B cell (primary cell): Measurements from ENCODE around the gene CHTOP. TPM values are rescaled to one million over a fixed set of nuclear protein-coding genes. Genes with fewer than 3 reads are reported as not detected.

Source experiments
- ATAC-seq: fragments of 200-7000 bp; cut with Tn5 transposase; one replicate; pipeline ENCODE4 v1.10.0; 2021; ENCODE audit warnings: low read depth, mild to moderate bottlenecking, moderate number of reproducible peaks, moderate library complexity
- CTCF ChIA-PET: fragments of 350-600 bp; sonication (Branson Sonifier 250); formaldehyde crosslinking; loops from one replicate; lab custom pipeline; 2021; ENCODE audit warnings: antibody characterized with exemption, inconsistent platforms; lab: Charles Lee
- POLR2A ChIA-PET: fragments of 350-600 bp; sonication (Branson Sonifier 250); formaldehyde crosslinking; loops from one replicate; lab custom pipeline; 2021; ENCODE audit warnings: antibody characterized with exemption; lab: Charles Lee
- DNase-seq: peaks from one replicate; pipeline ENCODE4 v3.0.0; 2013
- H2AFZ ChIP-seq: 2 replicates; pipeline ENCODE4 v1.6.1; 2012; ENCODE audit warnings: mild to moderate bottlenecking, low read depth, low read length; ENCODE audit not compliant: insufficient read depth, poor library complexity, severe bottlenecking
- H3K27ac ChIP-seq, 2 donors: 1 replicate in 1 of 2; 2 replicates in 1 of 2; pipeline ENCODE4 v1.5.1; 2012 to 2013; ENCODE audit warnings: low read length in 2 of 2, mild to moderate bottlenecking in 2 of 2, moderate library complexity in 1 of 2
- H3K27me3 ChIP-seq, 4 experiments: fragments of 200-600 bp in 1 of 4; sonication (generic) in 1 of 4; replicated peaks in 1 of 4; 1 replicate in 2 of 4; 2 replicates in 2 of 4; pipeline versions ENCODE4 v1.6.1 to v1.7.0; 2013 to 2016; ENCODE audit warnings: low read length in 3 of 4, mild to moderate bottlenecking in 2 of 4, mixed read lengths in 1 of 4, moderate library complexity in 1 of 4; ENCODE audit not compliant: insufficient read depth in 4 of 4, control insufficient read depth in 3 of 4; ENCODE audit errors: control extremely low read depth in 1 of 4
- H3K36me3 ChIP-seq, 2 experiments: replicated peaks in 1 of 2; 1 replicate in 1 of 2; 2 replicates in 1 of 2; pipeline versions ENCODE4 v1.6.1 to v1.7.1; 2013; ENCODE audit warnings: low read length in 1 of 2; ENCODE audit not compliant: insufficient read depth in 2 of 2, control insufficient read depth in 1 of 2; ENCODE audit errors: control extremely low read depth in 1 of 2, extremely low read depth in 1 of 2
- H3K4me1 ChIP-seq, 2 donors: fragments of 200-600 bp in 1 of 2; sonication (generic) in 1 of 2; 1 replicate in 1 of 2; 2 replicates in 1 of 2; pipeline versions ENCODE4 v1.5.1 to v1.6.1; 2013 to 2017; ENCODE audit warnings: low read length in 2 of 2; ENCODE audit not compliant: control insufficient read depth in 2 of 2, insufficient read depth in 2 of 2
- H3K4me2 ChIP-seq: replicated peaks from 2 replicates; pipeline ENCODE3; 2012; ENCODE audit warnings: mild to moderate bottlenecking, low read depth, low read length; ENCODE audit not compliant: poor library complexity, severe bottlenecking
- H3K4me3 ChIP-seq, 5 experiments: fragments of 200-600 bp in 1 of 5; sonication (generic) in 1 of 5; 1 replicate in 3 of 5; 2 replicates in 2 of 5; pipeline versions ENCODE4 v1.5.1 to v1.7.0; 2011 to 2016; ENCODE audit warnings: low read length in 4 of 5, mild to moderate bottlenecking in 4 of 5, low read depth in 2 of 5, control low read depth in 1 of 5, moderate library complexity in 1 of 5; ENCODE audit not compliant: insufficient read depth in 1 of 5; ENCODE audit errors: control extremely low read depth in 1 of 5, extremely low read depth in 1 of 5
- H3K79me2 ChIP-seq: fragments of 200-600 bp; sonication (generic); one replicate; pipeline ENCODE4 v1.6.0; 2016; ENCODE audit warnings: low read length; ENCODE audit not compliant: control insufficient read depth, insufficient read depth
- H3K9ac ChIP-seq: fragments of 200-600 bp; sonication (generic); 2 replicates; pipeline ENCODE4 v1.6.1; 2017; ENCODE audit warnings: mild to moderate bottlenecking, low read length, moderate library complexity
- H3K9me3 ChIP-seq, 3 donors: one replicate each; pipeline versions ENCODE4 v1.6.1 to v1.7.1; 2013; ENCODE audit warnings: low read length in 2 of 3; ENCODE audit not compliant: control insufficient read depth in 2 of 3, insufficient read depth in 1 of 3; ENCODE audit errors: control extremely low read depth in 1 of 3
- H4K20me1 ChIP-seq: 2 replicates; pipeline ENCODE4 v1.6.0; 2012; ENCODE audit warnings: mild to moderate bottlenecking, low read length; ENCODE audit not compliant: insufficient read depth, control insufficient read depth, poor library complexity, severe bottlenecking
- H3K27ac Mint-ChIP-seq: one replicate; pipeline ENCODE4 v1.8.0; 2021; ENCODE audit warnings: mixed read lengths
- H3K27me3 Mint-ChIP-seq: one replicate; pipeline ENCODE4 v1.8.0; 2021; ENCODE audit warnings: mixed read lengths
- H3K4me1 Mint-ChIP-seq: one replicate; pipeline ENCODE4 v1.8.0; 2021; ENCODE audit warnings: mixed read lengths
- H3K4me3 Mint-ChIP-seq: one replicate; pipeline ENCODE4 v1.8.0; 2021; ENCODE audit warnings: mixed read lengths
- H3K9me3 Mint-ChIP-seq: one replicate; pipeline ENCODE4 v1.8.0; 2022; ENCODE audit warnings: mixed read lengths; ENCODE audit not compliant: insufficient read depth
- EZH2 ChIP-seq: IDR thresholded peaks from 2 replicates; pipeline ENCODE4 v1.6.1; 2012; ENCODE audit warnings: borderline replicate concordance, low read depth, mild to moderate bottlenecking, moderate library complexity, low read length; ENCODE audit not compliant: insufficient read depth, poor library complexity, severe bottlenecking
- whole genome bisulfite sequencing: methylation state at CpG from one replicate; pipeline ENCODE4 v1.1.5; 2013; ENCODE audit warnings: missing lambda C conversion rate; ENCODE audit not compliant: insufficient coverage; 5-methylcytosine and 5-hydroxymethylcytosine counted together
- intact Hi-C: fragments of 100-400 bp; cut with micrococcal nuclease; formaldehyde crosslinking; loops from one replicate; pipeline ENCODE4 v1.10.0; 2022
- polyA plus RNA-seq: library from polyadenylated mRNA; depleted of rRNA; stranded (reverse); fragments of >200 nt; gene quantifications from 2 replicates; pipeline ENCODE4 v1.2.3, GENCODE V29; 2012
- total RNA-seq, 2 donors: library from RNA; stranded (reverse); fragments of 120-200 nt in 1 of 2; gene quantifications; 1 replicate in 1 of 2; 2 replicates in 1 of 2; pipeline versions ENCODE4 v1.2.3 to v1.2.4, GENCODE V29; 2013 to 2022
- TF ChIP-seq, protein P1 (sequence below): fragments of 200-600 bp; IDR thresholded peaks from one replicate; pipeline ENCODE4 v1.8.0; 2022; ENCODE audit warnings: antibody characterized with exemption, mild to moderate bottlenecking

CHTOP gene
- total and polyA plus RNA-seq, 2 donors (not counting 1 experiment from before 2014, with no cell fraction given) = 87.0 to 156 TPM

DNA sequence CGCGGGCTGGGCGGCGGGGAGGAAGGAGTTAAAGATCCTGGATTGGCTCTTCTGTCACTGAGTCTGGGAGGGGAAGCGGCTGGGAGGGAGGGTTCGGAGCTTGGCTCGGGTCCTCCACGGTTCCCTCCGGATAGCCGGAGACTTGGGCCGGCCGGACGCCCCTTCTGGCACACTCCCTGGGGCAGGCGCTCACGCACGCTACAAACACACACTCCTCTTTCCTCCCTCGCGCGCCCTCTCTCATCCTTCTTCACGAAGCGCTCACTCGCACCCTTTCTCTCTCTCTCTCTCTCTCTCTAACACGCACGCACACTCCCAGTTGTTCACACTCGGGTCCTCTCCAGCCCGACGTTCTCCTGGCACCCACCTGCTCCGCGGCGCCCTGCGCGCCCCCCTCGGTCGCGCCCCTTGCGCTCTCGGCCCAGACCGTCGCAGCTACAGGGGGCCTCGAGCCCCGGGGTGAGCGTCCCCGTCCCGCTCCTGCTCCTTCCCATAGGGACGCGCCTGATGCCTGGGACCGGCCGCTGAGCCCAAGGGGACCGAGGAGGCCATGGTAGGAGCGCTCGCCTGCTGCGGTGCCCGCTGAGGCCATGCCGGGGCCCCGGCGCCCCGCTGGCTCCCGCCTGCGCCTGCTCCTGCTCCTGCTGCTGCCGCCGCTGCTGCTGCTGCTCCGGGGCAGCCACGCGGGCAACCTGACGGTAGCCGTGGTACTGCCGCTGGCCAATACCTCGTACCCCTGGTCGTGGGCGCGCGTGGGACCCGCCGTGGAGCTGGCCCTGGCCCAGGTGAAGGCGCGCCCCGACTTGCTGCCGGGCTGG is 44.9 kb downstream of the CHTOP start, which contains the start of gene NPR1:
TSS of gene NPR1 (plus strand) at position 170 of the 818 bp plus-strand sequence. CDS start at position 591, 421 bp downstream.
- H3K9me3 Mint-ChIP-seq = no peaks in the 10 kb centered on the region
- peak within 1 kb of the TSS; percentile 94 for H3K4me3 Mint-ChIP-seq
- H3K27me3 ChIP-seq = peaks cover 0 to 37% (median 24%) of the 10 kb centered on the region in 4 experiments
- H3K4me1 ChIP-seq = peaks cover 26 to 30% of the 10 kb centered on the region in 2 donors
- no peak within 1 kb of the TSS for H3K27ac ChIP-seq
- peaks cover 0 to 8% (median 0%) of the 10 kb centered on the region in 3 donors for H3K9me3 ChIP-seq
- peak within 1 kb of the TSS; percentile 63 for H3K9ac ChIP-seq
- ChIA-PET CTCF (interaction anchor here (0.6 to 6.4 kb wide), 9 partner anchors 72 to 312 kb away, joined by 3 to 50 read pairs (median 4); partner anchors contain the start of genes RAB13, RPS27 and SLC27A3), POLR2A (interaction anchor here (0.6 to 1.7 kb wide), 4 partner anchors 45 to 622 kb away, joined by 3 to 4 read pairs (median 4); partner anchors contain the start of gene CHTOP)
- H3K4me3 ChIP-seq = peak within 1 kb of the TSS; percentile 16 to 57 (median 48)
- DNase-seq (peak; percentile 62), ATAC-seq (peak; percentile 35)
- no peaks in the 10 kb centered on the region for H4K20me1 ChIP-seq
- peak within 1 kb of the TSS; percentile 26 for H3K27ac Mint-ChIP-seq
- TF ChIP-seq, protein P1, sequence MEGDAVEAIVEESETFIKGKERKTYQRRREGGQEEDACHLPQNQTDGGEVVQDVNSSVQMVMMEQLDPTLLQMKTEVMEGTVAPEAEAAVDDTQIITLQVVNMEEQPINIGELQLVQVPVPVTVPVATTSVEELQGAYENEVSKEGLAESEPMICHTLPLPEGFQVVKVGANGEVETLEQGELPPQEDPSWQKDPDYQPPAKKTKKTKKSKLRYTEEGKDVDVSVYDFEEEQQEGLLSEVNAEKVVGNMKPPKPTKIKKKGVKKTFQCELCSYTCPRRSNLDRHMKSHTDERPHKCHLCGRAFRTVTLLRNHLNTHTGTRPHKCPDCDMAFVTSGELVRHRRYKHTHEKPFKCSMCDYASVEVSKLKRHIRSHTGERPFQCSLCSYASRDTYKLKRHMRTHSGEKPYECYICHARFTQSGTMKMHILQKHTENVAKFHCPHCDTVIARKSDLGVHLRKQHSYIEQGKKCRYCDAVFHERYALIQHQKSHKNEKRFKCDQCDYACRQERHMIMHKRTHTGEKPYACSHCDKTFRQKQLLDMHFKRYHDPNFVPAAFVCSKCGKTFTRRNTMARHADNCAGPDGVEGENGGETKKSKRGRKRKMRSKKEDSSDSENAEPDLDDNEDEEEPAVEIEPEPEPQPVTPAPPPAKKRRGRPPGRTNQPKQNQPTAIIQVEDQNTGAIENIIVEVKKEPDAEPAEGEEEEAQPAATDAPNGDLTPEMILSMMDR = no peak
- peak; percentile 86 for TF ChIP-seq EZH2
- WGBS = 3% methylated on average over 72 of the region's 78 CpGs
- peaks cover 51% of the 10 kb centered on the region for H3K27me3 Mint-ChIP-seq
- peaks cover 26% of the 10 kb centered on the region for H3K4me1 Mint-ChIP-seq
- H3K4me2 ChIP-seq = peak within 1 kb of the TSS; percentile 88
- intact Hi-C loops = loop anchor here (5.0 to 10.0 kb wide), 2 partner anchors 144 to 166 kb away; partner anchors contain the start of gene S100A6
- peak within 1 kb of the TSS; percentile 86 for H2AFZ ChIP-seq
- no peaks in the 10 kb centered on the region for H3K36me3 ChIP-seq
- H3K79me2 ChIP-seq = no peaks in the 10 kb centered on the region
